HEK293 (cell line): ENCODE measurements around the gene CFAP119.

Source experiments
- OSR2 ChIP-seq: fragments of 450-650 bp; formaldehyde crosslinking; IDR thresholded peaks from 2 replicates; pipeline ENCODE4 v1.5.1; 2016; ENCODE audit warnings: missing biosample characterization, missing genetic modification characterization
- PRDM1 ChIP-seq: fragments of 450-650 bp; formaldehyde crosslinking; IDR thresholded peaks from 2 replicates; pipeline ENCODE4; 2016; ENCODE audit warnings: missing biosample characterization, missing genetic modification characterization
- SP3 ChIP-seq: fragments of 450-650 bp; formaldehyde crosslinking; IDR thresholded peaks from 2 replicates; pipeline ENCODE4 v1.5.1; 2016; ENCODE audit warnings: missing biosample characterization, missing genetic modification characterization
- SP7 ChIP-seq: fragments of 450-650 bp; formaldehyde crosslinking; IDR thresholded peaks from 2 replicates; pipeline ENCODE4 v1.5.1; 2016; ENCODE audit warnings: missing biosample characterization, missing genetic modification characterization
- YY1 ChIP-seq: fragments of 450-650 bp; formaldehyde crosslinking; IDR thresholded peaks from 2 replicates; pipeline ENCODE4 v1.5.1; 2018; ENCODE audit warnings: missing biosample characterization, missing genetic modification characterization
- ZBTB1 ChIP-seq: fragments of 450-650 bp; formaldehyde crosslinking; IDR thresholded peaks from 2 replicates; pipeline ENCODE4 v1.5.1; 2016; ENCODE audit warnings: missing biosample characterization, missing genetic modification characterization
- ZBTB48 ChIP-seq: fragments of 450-650 bp; formaldehyde crosslinking; IDR thresholded peaks from 2 replicates; pipeline ENCODE4 v1.5.1; 2016; ENCODE audit warnings: missing biosample characterization, missing genetic modification characterization
- ZBTB7A ChIP-seq: fragments of 450-650 bp; formaldehyde crosslinking; IDR thresholded peaks from 2 replicates; pipeline ENCODE4 v1.5.1; 2016; ENCODE audit warnings: low read depth, missing biosample characterization, missing genetic modification characterization
- ZIC2 ChIP-seq: fragments of 450-650 bp; formaldehyde crosslinking; IDR thresholded peaks from 2 replicates; pipeline ENCODE4 v1.5.1; 2016; ENCODE audit warnings: missing biosample characterization, missing genetic modification characterization
- ZNF24 ChIP-seq: fragments of 450-650 bp; formaldehyde crosslinking; IDR thresholded peaks from 2 replicates; pipeline ENCODE4 v1.5.1; 2016; ENCODE audit warnings: missing biosample characterization, missing genetic modification characterization
- ZNF555 ChIP-seq: fragments of 450-650 bp; formaldehyde crosslinking; conservative IDR thresholded peaks from 2 replicates; pipeline ENCODE4 v1.5.1; 2017; ENCODE audit warnings: missing biosample characterization, mild to moderate bottlenecking, missing genetic modification characterization, inconsistent platforms
- ZNF768 ChIP-seq: fragments of 450-650 bp; formaldehyde crosslinking; IDR thresholded peaks from 2 replicates; pipeline ENCODE4 v1.5.1; 2018; ENCODE audit warnings: missing biosample characterization, mild to moderate bottlenecking, missing genetic modification characterization
- ZSCAN30 ChIP-seq: fragments of 450-650 bp; IDR thresholded peaks from 2 replicates; pipeline ENCODE4 v1.5.1; 2018; ENCODE audit warnings: missing biosample characterization, mild to moderate bottlenecking, missing genetic modification characterization, moderate library complexity
- TF ChIP-seq, protein P1 (sequence below): fragments of 450-650 bp; formaldehyde crosslinking; IDR thresholded peaks from 2 replicates; pipeline ENCODE4 v1.5.1; 2016; ENCODE audit warnings: missing biosample characterization, missing genetic modification characterization, borderline replicate concordance
- TF ChIP-seq, protein P2 (sequence below): fragments of 450-650 bp; formaldehyde crosslinking; IDR thresholded peaks from 2 replicates; pipeline ENCODE4 v1.5.1; 2016; ENCODE audit warnings: missing biosample characterization, missing genetic modification characterization
- TF ChIP-seq, protein P3 (sequence below): fragments of 450-650 bp; formaldehyde crosslinking; IDR thresholded peaks from 2 replicates; pipeline ENCODE4 v1.5.1; 2016; ENCODE audit warnings: missing biosample characterization, missing genetic modification characterization
- TF ChIP-seq, protein P4 (sequence below): fragments of 450-650 bp; formaldehyde crosslinking; IDR thresholded peaks from 2 replicates; pipeline ENCODE4 v1.5.1; 2016; ENCODE audit warnings: missing biosample characterization, missing genetic modification characterization, low read depth
- TF ChIP-seq, protein P5 (sequence below): fragments of 450-650 bp; formaldehyde crosslinking; IDR thresholded peaks from 2 replicates; pipeline ENCODE4 v1.5.1; 2016; ENCODE audit warnings: missing biosample characterization, missing genetic modification characterization
- TF ChIP-seq, protein P6 (sequence below): fragments of 450-650 bp; formaldehyde crosslinking; IDR thresholded peaks from 2 replicates; pipeline ENCODE4 v1.5.1; 2016; ENCODE audit warnings: missing biosample characterization, missing genetic modification characterization
- TF ChIP-seq, protein P7 (sequence below): fragments of 450-650 bp; formaldehyde crosslinking; IDR thresholded peaks from 2 replicates; pipeline ENCODE4 v1.5.1; 2016; ENCODE audit warnings: missing biosample characterization, missing genetic modification characterization

CFAP119 gene

DNA sequence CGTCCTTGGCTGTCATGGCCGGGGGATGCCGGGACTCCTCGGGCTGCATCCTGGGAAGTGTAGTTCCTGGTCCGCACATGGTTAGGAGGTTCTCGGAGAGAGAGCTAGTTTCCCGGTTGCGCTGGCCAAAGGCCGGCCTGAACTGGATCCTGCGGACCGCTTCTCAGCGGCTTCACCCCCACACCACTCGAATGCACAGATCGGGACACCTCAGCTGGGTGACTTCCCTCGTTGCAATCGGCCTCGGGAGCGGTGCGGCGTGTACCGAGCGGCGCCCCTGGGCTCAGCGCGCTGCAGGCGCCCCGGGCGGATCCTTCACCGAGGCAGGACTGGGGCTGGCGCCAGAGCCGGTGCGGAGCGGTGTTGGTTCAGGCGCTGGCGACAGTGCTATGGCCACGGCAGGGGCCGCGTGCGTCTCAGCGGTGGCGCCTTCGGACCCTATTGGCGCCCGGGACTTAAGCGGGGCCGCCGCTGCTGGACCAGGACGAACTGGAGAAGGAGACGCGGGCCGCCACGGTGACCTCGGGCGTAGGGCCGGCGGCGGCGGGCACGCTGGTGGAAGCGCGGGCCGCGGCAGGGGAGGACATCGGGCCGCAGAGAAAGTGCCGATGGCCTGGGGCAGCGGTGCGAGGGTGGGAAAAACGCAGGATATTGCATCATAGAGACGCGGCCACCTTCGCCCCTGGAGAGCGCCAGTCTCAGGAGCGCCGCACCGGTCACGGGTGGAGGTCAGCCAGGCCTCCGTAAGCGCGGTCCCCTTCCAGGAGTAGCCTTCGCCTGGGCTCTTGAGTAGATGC, 13.7 kb upstream of the CFAP119 start (continued):
- TF ChIP-seq, protein P1, sequence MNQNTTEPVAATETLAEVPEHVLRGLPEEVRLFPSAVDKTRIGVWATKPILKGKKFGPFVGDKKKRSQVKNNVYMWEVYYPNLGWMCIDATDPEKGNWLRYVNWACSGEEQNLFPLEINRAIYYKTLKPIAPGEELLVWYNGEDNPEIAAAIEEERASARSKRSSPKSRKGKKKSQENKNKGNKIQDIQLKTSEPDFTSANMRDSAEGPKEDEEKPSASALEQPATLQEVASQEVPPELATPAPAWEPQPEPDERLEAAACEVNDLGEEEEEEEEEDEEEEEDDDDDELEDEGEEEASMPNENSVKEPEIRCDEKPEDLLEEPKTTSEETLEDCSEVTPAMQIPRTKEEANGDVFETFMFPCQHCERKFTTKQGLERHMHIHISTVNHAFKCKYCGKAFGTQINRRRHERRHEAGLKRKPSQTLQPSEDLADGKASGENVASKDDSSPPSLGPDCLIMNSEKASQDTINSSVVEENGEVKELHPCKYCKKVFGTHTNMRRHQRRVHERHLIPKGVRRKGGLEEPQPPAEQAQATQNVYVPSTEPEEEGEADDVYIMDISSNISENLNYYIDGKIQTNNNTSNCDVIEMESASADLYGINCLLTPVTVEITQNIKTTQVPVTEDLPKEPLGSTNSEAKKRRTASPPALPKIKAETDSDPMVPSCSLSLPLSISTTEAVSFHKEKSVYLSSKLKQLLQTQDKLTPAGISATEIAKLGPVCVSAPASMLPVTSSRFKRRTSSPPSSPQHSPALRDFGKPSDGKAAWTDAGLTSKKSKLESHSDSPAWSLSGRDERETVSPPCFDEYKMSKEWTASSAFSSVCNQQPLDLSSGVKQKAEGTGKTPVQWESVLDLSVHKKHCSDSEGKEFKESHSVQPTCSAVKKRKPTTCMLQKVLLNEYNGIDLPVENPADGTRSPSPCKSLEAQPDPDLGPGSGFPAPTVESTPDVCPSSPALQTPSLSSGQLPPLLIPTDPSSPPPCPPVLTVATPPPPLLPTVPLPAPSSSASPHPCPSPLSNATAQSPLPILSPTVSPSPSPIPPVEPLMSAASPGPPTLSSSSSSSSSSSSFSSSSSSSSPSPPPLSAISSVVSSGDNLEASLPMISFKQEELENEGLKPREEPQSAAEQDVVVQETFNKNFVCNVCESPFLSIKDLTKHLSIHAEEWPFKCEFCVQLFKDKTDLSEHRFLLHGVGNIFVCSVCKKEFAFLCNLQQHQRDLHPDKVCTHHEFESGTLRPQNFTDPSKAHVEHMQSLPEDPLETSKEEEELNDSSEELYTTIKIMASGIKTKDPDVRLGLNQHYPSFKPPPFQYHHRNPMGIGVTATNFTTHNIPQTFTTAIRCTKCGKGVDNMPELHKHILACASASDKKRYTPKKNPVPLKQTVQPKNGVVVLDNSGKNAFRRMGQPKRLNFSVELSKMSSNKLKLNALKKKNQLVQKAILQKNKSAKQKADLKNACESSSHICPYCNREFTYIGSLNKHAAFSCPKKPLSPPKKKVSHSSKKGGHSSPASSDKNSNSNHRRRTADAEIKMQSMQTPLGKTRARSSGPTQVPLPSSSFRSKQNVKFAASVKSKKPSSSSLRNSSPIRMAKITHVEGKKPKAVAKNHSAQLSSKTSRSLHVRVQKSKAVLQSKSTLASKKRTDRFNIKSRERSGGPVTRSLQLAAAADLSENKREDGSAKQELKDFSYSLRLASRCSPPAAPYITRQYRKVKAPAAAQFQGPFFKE (tag by site-specific recombination) = 0 out of 2 replicates have a peak, but pooled peaks have one; percentile 44
- TF ChIP-seq PRDM1 (tag by site-specific recombination) = peak; percentile 87
- TF ChIP-seq SP3 = peak; percentile 87
- peak; percentile 75 for TF ChIP-seq ZIC2 (tag by site-specific recombination)
- TF ChIP-seq ZBTB7A (tag by site-specific recombination) = 0 out of 2 replicates have a peak, but pooled peaks have one; percentile 38
- TF ChIP-seq, protein P2, sequence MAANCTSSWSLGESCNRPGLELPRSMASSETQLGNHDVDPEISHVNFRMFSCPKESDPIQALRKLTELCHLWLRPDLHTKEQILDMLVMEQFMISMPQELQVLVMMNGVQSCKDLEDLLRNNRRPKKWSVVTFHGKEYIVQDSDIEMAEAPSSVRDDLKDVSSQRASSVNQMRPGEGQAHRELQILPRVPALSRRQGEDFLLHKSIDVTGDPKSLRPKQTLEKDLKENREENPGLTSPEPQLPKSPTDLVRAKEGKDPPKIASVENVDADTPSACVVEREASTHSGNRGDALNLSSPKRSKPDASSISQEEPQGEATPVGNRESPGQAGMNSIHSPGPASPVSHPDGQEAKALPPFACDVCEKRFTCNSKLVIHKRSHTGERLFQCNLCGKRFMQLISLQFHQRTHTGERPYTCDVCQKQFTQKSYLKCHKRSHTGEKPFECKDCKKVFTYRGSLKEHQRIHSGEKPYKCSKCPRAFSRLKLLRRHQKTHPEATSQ (tag by site-specific recombination) = peak; percentile 92
- TF ChIP-seq, protein P3, sequence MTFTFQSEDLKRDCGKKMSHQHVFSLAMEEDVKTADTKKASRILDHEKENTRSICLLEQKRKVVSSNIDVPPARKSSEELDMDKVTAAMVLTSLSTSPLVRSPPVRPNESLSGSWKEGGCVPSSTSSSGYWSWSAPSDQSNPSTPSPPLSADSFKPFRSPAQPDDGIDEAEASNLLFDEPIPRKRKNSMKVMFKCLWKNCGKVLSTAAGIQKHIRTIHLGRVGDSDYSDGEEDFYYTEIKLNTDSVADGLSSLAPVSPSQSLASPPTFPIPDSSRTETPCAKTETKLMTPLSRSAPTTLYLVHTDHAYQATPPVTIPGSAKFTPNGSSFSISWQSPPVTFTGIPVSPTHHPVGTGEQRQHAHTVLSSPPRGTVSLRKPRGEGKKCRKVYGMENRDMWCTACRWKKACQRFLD (tag by site-specific recombination) = no peak
- no peak for TF ChIP-seq OSR2
- TF ChIP-seq, protein P4, sequence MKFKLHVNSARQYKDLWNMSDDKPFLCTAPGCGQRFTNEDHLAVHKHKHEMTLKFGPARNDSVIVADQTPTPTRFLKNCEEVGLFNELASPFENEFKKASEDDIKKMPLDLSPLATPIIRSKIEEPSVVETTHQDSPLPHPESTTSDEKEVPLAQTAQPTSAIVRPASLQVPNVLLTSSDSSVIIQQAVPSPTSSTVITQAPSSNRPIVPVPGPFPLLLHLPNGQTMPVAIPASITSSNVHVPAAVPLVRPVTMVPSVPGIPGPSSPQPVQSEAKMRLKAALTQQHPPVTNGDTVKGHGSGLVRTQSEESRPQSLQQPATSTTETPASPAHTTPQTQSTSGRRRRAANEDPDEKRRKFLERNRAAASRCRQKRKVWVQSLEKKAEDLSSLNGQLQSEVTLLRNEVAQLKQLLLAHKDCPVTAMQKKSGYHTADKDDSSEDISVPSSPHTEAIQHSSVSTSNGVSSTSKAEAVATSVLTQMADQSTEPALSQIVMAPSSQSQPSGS = peak; percentile 56; the same call in 1 of the 2 replicates
- peak; percentile 74 for TF ChIP-seq ZSCAN30
- TF ChIP-seq ZNF768 (tag by site-specific recombination) = no peak
- TF ChIP-seq ZBTB48 = no peak; the same call in 1 of the 2 replicates
- peak; percentile 56; the same call in 1 of the 2 replicates for TF ChIP-seq SP7
- TF ChIP-seq, protein P5, sequence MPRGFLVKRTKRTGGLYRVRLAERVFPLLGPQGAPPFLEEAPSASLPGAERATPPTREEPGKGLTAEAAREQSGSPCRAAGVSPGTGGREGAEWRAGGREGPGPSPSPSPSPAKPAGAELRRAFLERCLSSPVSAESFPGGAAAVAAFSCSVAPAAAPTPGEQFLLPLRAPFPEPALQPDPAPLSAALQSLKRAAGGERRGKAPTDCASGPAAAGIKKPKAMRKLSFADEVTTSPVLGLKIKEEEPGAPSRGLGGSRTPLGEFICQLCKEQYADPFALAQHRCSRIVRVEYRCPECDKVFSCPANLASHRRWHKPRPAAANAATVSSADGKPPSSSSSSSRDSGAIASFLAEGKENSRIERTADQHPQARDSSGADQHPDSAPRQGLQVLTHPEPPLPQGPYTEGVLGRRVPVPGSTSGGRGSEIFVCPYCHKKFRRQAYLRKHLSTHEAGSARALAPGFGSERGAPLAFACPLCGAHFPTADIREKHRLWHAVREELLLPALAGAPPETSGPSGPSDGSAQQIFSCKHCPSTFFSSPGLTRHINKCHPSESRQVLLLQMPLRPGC (tag by site-specific recombination) = peak; percentile 28; the same call in 1 of the 2 replicates
- no peak for TF ChIP-seq ZNF24 (tag by site-specific recombination)
- TF ChIP-seq, protein P6, sequence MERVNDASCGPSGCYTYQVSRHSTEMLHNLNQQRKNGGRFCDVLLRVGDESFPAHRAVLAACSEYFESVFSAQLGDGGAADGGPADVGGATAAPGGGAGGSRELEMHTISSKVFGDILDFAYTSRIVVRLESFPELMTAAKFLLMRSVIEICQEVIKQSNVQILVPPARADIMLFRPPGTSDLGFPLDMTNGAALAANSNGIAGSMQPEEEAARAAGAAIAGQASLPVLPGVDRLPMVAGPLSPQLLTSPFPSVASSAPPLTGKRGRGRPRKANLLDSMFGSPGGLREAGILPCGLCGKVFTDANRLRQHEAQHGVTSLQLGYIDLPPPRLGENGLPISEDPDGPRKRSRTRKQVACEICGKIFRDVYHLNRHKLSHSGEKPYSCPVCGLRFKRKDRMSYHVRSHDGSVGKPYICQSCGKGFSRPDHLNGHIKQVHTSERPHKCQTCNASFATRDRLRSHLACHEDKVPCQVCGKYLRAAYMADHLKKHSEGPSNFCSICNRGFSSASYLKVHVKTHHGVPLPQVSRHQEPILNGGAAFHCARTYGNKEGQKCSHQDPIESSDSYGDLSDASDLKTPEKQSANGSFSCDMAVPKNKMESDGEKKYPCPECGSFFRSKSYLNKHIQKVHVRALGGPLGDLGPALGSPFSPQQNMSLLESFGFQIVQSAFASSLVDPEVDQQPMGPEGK (tag by site-specific recombination) = peak; percentile 40
- peak; percentile 90 for TF ChIP-seq YY1 (tag by site-specific recombination)
- 0 out of 2 replicates have a peak, but pooled peaks have one; percentile 14 for TF ChIP-seq ZBTB1 (tag by site-specific recombination)
- no peak for TF ChIP-seq ZNF555 (tag by site-specific recombination)
- TF ChIP-seq, protein P7, sequence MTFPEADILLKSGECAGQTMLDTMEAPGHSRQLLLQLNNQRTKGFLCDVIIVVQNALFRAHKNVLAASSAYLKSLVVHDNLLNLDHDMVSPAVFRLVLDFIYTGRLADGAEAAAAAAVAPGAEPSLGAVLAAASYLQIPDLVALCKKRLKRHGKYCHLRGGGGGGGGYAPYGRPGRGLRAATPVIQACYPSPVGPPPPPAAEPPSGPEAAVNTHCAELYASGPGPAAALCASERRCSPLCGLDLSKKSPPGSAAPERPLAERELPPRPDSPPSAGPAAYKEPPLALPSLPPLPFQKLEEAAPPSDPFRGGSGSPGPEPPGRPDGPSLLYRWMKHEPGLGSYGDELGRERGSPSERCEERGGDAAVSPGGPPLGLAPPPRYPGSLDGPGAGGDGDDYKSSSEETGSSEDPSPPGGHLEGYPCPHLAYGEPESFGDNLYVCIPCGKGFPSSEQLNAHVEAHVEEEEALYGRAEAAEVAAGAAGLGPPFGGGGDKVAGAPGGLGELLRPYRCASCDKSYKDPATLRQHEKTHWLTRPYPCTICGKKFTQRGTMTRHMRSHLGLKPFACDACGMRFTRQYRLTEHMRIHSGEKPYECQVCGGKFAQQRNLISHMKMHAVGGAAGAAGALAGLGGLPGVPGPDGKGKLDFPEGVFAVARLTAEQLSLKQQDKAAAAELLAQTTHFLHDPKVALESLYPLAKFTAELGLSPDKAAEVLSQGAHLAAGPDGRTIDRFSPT (tag by site-specific recombination) = peak; percentile 80; the same call in 1 of the 2 replicates
